ENCODE measurements around the gene BHLHE40.

DNA sequence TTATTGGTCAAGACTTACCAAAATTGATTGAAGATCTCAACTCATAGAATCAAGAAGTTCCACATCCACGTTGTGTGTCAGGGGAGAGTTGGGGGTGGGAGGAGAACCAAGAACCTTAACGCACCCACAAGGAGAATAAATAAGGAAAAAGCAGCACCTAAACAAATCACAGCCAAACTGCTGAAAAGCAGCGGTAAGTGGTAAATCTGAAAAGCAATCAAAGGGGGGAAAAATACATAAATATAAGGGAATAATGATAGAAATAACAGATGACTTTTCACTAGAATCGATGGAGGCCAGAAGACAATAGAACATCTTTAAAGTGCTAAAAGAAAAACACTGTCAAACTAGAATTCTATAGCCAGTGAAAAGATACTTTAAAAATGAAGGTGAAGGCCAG lies 20.1 kb upstream of the BHLHE40 start:
- TF ChIP-seq CTCF (IDR thresholded peaks at IDR 0.05 in 2 of 3, conservative IDR thresholded peaks at IDR 0.05 in 1 of 3; ENCODE audit: borderline replicate concordance in 1 of 3, insufficient read depth in 1 of 3, low read depth in 2 of 3, low read length in 2 of 3) (no peak), POLR2A (IDR thresholded peaks at IDR 0.05; ENCODE audit: borderline replicate concordance, extremely low read depth, insufficient read depth, insufficient read length) (no peak), ELF1 (IDR thresholded peaks at IDR 0.05; ENCODE audit: borderline replicate concordance, low read depth) (no peak), POLR2AphosphoS5 (IDR thresholded peaks at IDR 0.05; ENCODE audit: low read depth, low read length) (no peak), ZFX (IDR thresholded peaks at IDR 0.05) (no peak), ATF3 (IDR thresholded peaks at IDR 0.05) (no peak), EZH2 (IDR thresholded peaks at IDR 0.05) (no peak), EZH2phosphoT487 (IDR thresholded peaks at IDR 0.05; ENCODE audit: borderline replicate concordance) (no peak), SP1 (IDR thresholded peaks at IDR 0.05; ENCODE audit: low read depth) (no peak), YY1 (IDR thresholded peaks at IDR 0.05; ENCODE audit: extremely low read depth, insufficient replicate concordance, low read depth, low read length) (no peak)
- TF ChIP-seq, protein P1, sequence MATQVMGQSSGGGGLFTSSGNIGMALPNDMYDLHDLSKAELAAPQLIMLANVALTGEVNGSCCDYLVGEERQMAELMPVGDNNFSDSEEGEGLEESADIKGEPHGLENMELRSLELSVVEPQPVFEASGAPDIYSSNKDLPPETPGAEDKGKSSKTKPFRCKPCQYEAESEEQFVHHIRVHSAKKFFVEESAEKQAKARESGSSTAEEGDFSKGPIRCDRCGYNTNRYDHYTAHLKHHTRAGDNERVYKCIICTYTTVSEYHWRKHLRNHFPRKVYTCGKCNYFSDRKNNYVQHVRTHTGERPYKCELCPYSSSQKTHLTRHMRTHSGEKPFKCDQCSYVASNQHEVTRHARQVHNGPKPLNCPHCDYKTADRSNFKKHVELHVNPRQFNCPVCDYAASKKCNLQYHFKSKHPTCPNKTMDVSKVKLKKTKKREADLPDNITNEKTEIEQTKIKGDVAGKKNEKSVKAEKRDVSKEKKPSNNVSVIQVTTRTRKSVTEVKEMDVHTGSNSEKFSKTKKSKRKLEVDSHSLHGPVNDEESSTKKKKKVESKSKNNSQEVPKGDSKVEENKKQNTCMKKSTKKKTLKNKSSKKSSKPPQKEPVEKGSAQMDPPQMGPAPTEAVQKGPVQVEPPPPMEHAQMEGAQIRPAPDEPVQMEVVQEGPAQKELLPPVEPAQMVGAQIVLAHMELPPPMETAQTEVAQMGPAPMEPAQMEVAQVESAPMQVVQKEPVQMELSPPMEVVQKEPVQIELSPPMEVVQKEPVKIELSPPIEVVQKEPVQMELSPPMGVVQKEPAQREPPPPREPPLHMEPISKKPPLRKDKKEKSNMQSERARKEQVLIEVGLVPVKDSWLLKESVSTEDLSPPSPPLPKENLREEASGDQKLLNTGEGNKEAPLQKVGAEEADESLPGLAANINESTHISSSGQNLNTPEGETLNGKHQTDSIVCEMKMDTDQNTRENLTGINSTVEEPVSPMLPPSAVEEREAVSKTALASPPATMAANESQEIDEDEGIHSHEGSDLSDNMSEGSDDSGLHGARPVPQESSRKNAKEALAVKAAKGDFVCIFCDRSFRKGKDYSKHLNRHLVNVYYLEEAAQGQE (IDR thresholded peaks at IDR 0.05; ENCODE audit: low read depth) = no peak

Measured in HCT116 (cell line).